ENCODE results near the gene FLYWCH2.

Gene FLYWCH2

DNA sequence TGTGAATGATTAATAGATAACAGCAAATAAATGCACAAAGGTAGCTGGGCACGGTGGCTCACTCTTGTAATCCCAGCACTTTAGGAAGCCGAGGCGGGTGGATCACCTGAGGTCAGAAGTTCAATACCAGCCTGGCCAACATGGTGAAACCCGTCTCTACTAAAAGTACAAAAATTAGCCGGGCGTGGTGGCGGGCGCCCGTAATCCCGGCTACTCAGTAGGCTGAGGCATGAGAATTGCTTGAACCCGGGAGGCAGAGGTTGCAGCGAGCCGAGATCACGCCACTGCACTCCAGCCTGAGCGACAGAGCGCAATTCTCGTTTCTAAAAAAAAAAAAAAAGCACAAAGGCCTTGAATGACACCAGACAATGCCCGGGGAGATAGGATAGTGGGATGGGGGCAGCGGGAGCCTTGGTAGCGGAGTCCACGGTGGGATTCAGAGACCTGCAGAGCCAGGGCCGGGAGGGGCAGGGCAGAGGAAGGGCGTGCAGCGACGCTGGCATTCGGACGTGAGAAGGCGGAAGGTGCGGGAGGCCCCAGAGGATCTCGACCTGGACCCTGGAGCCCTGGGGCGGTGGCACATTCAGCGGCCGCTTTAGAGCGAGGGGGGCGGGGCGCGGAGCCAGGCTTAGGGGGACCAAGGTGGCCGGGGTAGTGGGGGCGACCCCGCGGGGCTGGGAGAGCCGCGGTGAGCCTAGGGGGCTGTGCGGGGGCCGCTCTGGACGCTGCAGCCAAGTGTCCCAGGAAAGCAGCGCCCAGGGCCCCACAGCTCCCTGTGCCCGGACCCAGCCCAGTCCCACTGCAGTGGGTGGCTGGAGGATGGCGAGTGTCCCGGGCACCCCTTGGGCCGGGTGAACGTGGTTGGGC is 999 bp upstream of the FLYWCH2 start (continued):
- TF ChIP-seq GLIS1 (tag by site-specific recombination; IDR thresholded peaks at IDR 0.05) (peak; percentile 5; the same call in 1 of the 2 replicates), ZBTB21 (tag by site-specific recombination; IDR thresholded peaks at IDR 0.05) (no peak), ZFHX2 (tag by site-specific recombination; conservative IDR thresholded peaks at IDR 0.05) (no peak; the same call in 1 of the 2 replicates), ZNF292 (tag by site-specific recombination; IDR thresholded peaks at IDR 0.05; ENCODE audit: borderline replicate concordance, low read depth) (no peak), ZNF600 (tag by site-specific recombination; IDR thresholded peaks at IDR 0.05) (no peak), ZNF354C (tag by site-specific recombination; IDR thresholded peaks at IDR 0.05; ENCODE audit: borderline replicate concordance, low read depth) (no peak), ZNF223 (tag by site-specific recombination; IDR thresholded peaks at IDR 0.05) (no peak), ZFP41 (tag by site-specific recombination; IDR thresholded peaks at IDR 0.05; ENCODE audit: borderline replicate concordance) (no peak), ZNF19 (tag by site-specific recombination; IDR thresholded peaks at IDR 0.05; ENCODE audit: low read depth) (no peak), GLI2 (tag by site-specific recombination; IDR thresholded peaks at IDR 0.05; ENCODE audit: borderline replicate concordance, low read depth) (no peak), ZBTB48 (tag by site-specific recombination; IDR thresholded peaks at IDR 0.05) (0 out of 2 replicates have a peak, but pooled peaks have one; percentile 30), ZNF214 (tag by site-specific recombination; IDR thresholded peaks at IDR 0.05; ENCODE audit: borderline replicate concordance) (no peak), KLF10 (tag by site-specific recombination; IDR thresholded peaks at IDR 0.05) (no peak), ZNF610 (tag by site-specific recombination; IDR thresholded peaks at IDR 0.05; ENCODE audit: borderline replicate concordance) (no peak), ZNF510 (tag by site-specific recombination; IDR thresholded peaks at IDR 0.05; ENCODE audit: insufficient replicate concordance) (no peak), ZNF341 (tag by site-specific recombination; IDR thresholded peaks at IDR 0.05; ENCODE audit: low read depth) (0 out of 2 replicates have a peak, but pooled peaks have one; percentile 35), ZBTB7A (tag by site-specific recombination; IDR thresholded peaks at IDR 0.05; ENCODE audit: low read depth) (no peak)
- TF ChIP-seq, protein P1, sequence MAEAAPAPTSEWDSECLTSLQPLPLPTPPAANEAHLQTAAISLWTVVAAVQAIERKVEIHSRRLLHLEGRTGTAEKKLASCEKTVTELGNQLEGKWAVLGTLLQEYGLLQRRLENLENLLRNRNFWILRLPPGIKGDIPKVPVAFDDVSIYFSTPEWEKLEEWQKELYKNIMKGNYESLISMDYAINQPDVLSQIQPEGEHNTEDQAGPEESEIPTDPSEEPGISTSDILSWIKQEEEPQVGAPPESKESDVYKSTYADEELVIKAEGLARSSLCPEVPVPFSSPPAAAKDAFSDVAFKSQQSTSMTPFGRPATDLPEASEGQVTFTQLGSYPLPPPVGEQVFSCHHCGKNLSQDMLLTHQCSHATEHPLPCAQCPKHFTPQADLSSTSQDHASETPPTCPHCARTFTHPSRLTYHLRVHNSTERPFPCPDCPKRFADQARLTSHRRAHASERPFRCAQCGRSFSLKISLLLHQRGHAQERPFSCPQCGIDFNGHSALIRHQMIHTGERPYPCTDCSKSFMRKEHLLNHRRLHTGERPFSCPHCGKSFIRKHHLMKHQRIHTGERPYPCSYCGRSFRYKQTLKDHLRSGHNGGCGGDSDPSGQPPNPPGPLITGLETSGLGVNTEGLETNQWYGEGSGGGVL (tag by site-specific recombination; IDR thresholded peaks at IDR 0.05) = 0 out of 2 replicates have a peak, but pooled peaks have one; percentile 26

DNA sequence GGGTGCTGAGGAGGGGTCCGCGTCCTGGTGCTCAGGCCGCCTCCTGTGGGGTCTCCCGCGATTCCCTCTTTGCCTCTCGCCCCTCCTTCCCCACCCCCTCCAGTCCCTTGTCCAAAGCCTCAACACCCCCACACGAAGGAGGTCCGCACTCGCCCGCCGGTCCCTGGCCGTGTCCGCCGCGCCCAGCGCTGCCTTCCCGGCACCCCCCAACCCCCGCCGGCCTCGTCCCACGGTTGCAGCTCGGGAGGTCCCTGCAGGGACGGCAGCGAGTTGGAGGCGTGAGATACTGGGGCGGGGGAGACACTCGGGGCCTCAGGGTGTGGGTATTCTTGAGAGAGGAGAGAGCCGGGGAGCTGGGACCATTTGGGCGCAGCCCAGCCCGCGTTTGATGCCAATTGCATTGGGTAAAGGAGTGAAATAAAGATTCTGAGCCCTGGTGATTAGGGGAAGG is 468 bp downstream of the FLYWCH2 start:
- ChIA-PET CTCF (interaction anchor here (0.6 to 2.6 kb wide), 6 partner anchors 15 to 114 kb away, joined by 3 to 13 read pairs (median 8); no protein-coding TSS in a partner anchor), POLR2A (interaction anchor here (0.8 to 2.6 kb wide), 20 partner anchors 8 to 280 kb away, joined by 3 to 40 read pairs (median 5); partner anchors contain the start of genes FLYWCH1 and SRRM2)
- Histone ChIP-seq H3K36me3 (ENCODE audit: control insufficient read depth in 2 of 2, insufficient read depth in 1 of 2, low read length in 2 of 2) (no peaks in the 10 kb centered on the region; a peak in 1 of 3 replicates), H3K27ac (ENCODE audit: extremely low read depth, low read depth, low read length) (peak overlapping the region; percentile 77; the same call in 1 of the 2 replicates), H3K4me3 (ENCODE audit: low read depth, low read length) (peak overlapping the region; percentile 95), H3K9me3 (ENCODE audit: control insufficient read depth, insufficient read depth, low read depth, low read length) (no peaks in the 10 kb centered on the region), H3K4me1 (ENCODE audit: control insufficient read depth, insufficient read depth, low read length) (no peaks in the 10 kb centered on the region)
- no peak for TF ChIP-seq ZNF169 (tag by site-specific recombination; IDR thresholded peaks at IDR 0.05)
- TF ChIP-seq, protein P2, sequence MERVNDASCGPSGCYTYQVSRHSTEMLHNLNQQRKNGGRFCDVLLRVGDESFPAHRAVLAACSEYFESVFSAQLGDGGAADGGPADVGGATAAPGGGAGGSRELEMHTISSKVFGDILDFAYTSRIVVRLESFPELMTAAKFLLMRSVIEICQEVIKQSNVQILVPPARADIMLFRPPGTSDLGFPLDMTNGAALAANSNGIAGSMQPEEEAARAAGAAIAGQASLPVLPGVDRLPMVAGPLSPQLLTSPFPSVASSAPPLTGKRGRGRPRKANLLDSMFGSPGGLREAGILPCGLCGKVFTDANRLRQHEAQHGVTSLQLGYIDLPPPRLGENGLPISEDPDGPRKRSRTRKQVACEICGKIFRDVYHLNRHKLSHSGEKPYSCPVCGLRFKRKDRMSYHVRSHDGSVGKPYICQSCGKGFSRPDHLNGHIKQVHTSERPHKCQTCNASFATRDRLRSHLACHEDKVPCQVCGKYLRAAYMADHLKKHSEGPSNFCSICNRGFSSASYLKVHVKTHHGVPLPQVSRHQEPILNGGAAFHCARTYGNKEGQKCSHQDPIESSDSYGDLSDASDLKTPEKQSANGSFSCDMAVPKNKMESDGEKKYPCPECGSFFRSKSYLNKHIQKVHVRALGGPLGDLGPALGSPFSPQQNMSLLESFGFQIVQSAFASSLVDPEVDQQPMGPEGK (tag by site-specific recombination; IDR thresholded peaks at IDR 0.05) = peak; percentile 73
- peak; percentile 85 for TF ChIP-seq ZNF391 (tag by site-specific recombination; IDR thresholded peaks at IDR 0.05; ENCODE audit: borderline replicate concordance, low read depth)
- TF ChIP-seq SP2 (tag by site-specific recombination; IDR thresholded peaks at IDR 0.05) = no peak
- TF ChIP-seq, protein P3, sequence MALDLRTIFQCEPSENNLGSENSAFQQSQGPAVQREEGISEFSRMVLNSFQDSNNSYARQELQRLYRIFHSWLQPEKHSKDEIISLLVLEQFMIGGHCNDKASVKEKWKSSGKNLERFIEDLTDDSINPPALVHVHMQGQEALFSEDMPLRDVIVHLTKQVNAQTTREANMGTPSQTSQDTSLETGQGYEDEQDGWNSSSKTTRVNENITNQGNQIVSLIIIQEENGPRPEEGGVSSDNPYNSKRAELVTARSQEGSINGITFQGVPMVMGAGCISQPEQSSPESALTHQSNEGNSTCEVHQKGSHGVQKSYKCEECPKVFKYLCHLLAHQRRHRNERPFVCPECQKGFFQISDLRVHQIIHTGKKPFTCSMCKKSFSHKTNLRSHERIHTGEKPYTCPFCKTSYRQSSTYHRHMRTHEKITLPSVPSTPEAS (tag by site-specific recombination; IDR thresholded peaks at IDR 0.05) = no peak
- TF ChIP-seq PRDM1 (tag by site-specific recombination; IDR thresholded peaks at IDR 0.05) = no peak
- 0 out of 2 replicates have a peak, but pooled peaks have one; percentile 19 for TF ChIP-seq ZSCAN16 (tag by site-specific recombination; IDR thresholded peaks at IDR 0.05)
- no peak for TF ChIP-seq ZNF132 (tag by site-specific recombination; IDR thresholded peaks at IDR 0.05; ENCODE audit: borderline replicate concordance)
- TF ChIP-seq ZNF341 (tag by site-specific recombination; IDR thresholded peaks at IDR 0.05; ENCODE audit: low read depth) = 0 out of 2 replicates have a peak, but pooled peaks have one; percentile 10
- 0 out of 2 replicates have a peak, but pooled peaks have one; percentile 20 for TF ChIP-seq ZNF146 (tag by site-specific recombination; IDR thresholded peaks at IDR 0.05)
- TF ChIP-seq ZNF529 (tag by site-specific recombination; IDR thresholded peaks at IDR 0.05; ENCODE audit: insufficient replicate concordance) = no peak
- TF ChIP-seq ZNF785 (tag by site-specific recombination; IDR thresholded peaks at IDR 0.05) = 0 out of 2 replicates have a peak, but pooled peaks have one; percentile 26
- no peak for TF ChIP-seq GFI1B (tag by site-specific recombination; IDR thresholded peaks at IDR 0.05)
- 0 out of 2 replicates have a peak, but pooled peaks have one; percentile 5 for TF ChIP-seq BCL11B (tag by site-specific recombination; IDR thresholded peaks at IDR 0.05; ENCODE audit: low read depth)

Measured in HEK293 (cell line).